SK-N-MC (cell line): ENCODE results near the gene NRP2.

Source experiments
- DNase-seq: peaks from one replicate; pipeline ENCODE4 v3.0.0-alpha.2; 2011; ENCODE audit warnings: low read depth, low spot score
- H3K27ac ChIP-seq: fragments of 200-600 bp; sonication (generic); 2 replicates; pipeline ENCODE4 v1.5.1; 2016; ENCODE audit warnings: mixed run types
- H3K36me3 ChIP-seq: fragments of 200-600 bp; sonication (generic); 2 replicates; pipeline ENCODE4 v1.6.1; 2017; ENCODE audit warnings: antibody characterized with exemption, low read length, mixed read lengths; ENCODE audit not compliant: insufficient read depth
- H3K4me3 ChIP-seq: fragments of 200-600 bp; sonication (generic); 2 replicates; pipeline ENCODE4 v1.5.1; 2016
- H3K9ac ChIP-seq: fragments of 200-600 bp; sonication (generic); 2 replicates; pipeline ENCODE4 v1.8.0; 2017; ENCODE audit warnings: mixed run types, mixed read lengths; ENCODE audit not compliant: insufficient read length
- H3K9me3 ChIP-seq: fragments of 200-600 bp; sonication (generic); 2 replicates; pipeline ENCODE4 v1.6.1; 2017; ENCODE audit warnings: low read depth, mild to moderate bottlenecking, antibody characterized with exemption, low read length, moderate library complexity, mixed read lengths
- EZH2 ChIP-seq: fragments of 200-600 bp; sonication (generic); IDR thresholded peaks from one replicate; pipeline ENCODE4 v1.6.1; 2017; ENCODE audit warnings: antibody characterized with exemption
- FOXP2 ChIP-seq: optimal IDR thresholded peaks from 2 replicates; pipeline ENCODE3; 2011; ENCODE audit warnings: mild to moderate bottlenecking, moderate library complexity; ENCODE audit not compliant: insufficient read depth; ENCODE audit errors: extremely low read length, control extremely low read depth
- POLR2AphosphoS5 ChIP-seq: IDR thresholded peaks from 2 replicates; pipeline ENCODE4 v1.6.1; 2012; ENCODE audit warnings: mild to moderate bottlenecking, low read depth, low read length, borderline replicate concordance

Gene NRP2

DNA sequence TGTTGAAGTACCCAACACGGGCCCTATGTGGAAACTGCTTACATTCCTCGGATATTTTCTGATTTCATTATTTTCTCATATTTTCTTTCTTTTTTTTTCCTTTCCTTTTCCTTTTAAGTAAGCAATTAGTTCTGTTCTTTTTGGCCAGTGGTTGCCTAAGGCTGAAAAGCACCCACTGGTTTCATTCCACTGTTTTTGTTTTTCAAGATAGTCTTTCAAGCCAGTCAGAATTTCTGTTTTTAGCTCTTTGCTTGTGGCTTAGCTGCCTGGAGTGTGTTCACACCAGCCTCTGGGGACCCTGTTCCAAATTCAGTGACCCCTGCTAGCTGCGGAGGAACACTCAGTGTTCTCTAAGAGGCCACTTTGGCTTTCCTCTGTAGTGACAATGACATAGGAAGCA, 73.6 kb downstream of the NRP2 start:
- no peak overlapping the region for H3K27ac ChIP-seq
- no peaks in the 10 kb centered on the region for H3K36me3 ChIP-seq
- no peak overlapping the region for H3K4me3 ChIP-seq
- TF ChIP-seq POLR2AphosphoS5: no peak
- no peaks in the 10 kb centered on the region for H3K9me3 ChIP-seq
- DNase-seq: no peak
- no peak overlapping the region for H3K9ac ChIP-seq

DNA sequence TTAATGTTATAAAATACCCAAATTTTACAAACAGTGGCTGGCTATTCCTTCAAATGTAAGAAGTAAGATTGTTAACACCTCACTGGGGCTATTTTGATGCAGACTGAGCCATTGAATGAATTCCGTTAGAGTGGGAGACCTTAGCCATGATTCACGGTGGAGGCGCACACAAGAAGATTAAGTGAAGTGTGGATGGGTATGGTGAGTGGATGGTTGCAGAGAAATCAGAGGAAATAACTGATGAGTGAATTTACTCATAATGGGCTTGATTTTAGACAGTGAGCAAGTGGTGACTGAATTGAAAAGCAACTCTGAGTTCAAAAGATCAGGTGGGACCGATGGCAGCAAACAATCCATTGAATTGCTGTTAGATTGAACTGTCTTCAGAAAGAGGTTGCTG, 75.0 kb downstream of the NRP2 start:
- TF ChIP-seq FOXP2 (no peak), EZH2 (no peak), POLR2AphosphoS5 (no peak)
- no peak for DNase-seq
- H3K27ac ChIP-seq: no peak overlapping the region
- no peak overlapping the region for H3K4me3 ChIP-seq
- H3K36me3 ChIP-seq: no peaks in the 10 kb centered on the region
- H3K9ac ChIP-seq: no peak overlapping the region
- no peaks in the 10 kb centered on the region for H3K9me3 ChIP-seq

DNA sequence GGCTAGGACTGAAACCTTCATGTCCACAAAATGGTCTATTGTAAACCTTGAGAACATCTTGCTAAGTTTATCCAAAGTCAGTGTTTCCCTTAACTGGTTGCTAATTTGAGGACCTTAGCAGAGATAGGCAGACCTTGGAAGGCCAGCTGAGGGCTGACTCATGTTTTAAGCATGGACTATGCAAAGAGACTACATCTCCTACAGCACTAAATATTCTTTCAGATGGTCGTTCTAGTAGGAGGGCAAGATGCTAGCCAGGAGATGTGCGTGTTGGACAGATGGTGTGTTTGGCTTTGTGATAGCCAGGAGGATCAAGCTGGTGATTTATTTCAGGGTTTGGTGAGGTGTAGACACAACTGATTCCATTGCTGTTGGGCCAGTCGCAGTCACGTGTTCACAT, 75.8 kb downstream of the NRP2 start:
- Histone ChIP-seq H3K9me3 (no peaks in the 10 kb centered on the region), H3K27ac (no peak overlapping the region), H3K9ac (no peak overlapping the region), H3K4me3 (no peak overlapping the region), H3K36me3 (no peaks in the 10 kb centered on the region)
- no peak for DNase-seq
- TF ChIP-seq POLR2AphosphoS5: no peak
- no peak for TF ChIP-seq EZH2
- no peak for TF ChIP-seq FOXP2

DNA sequence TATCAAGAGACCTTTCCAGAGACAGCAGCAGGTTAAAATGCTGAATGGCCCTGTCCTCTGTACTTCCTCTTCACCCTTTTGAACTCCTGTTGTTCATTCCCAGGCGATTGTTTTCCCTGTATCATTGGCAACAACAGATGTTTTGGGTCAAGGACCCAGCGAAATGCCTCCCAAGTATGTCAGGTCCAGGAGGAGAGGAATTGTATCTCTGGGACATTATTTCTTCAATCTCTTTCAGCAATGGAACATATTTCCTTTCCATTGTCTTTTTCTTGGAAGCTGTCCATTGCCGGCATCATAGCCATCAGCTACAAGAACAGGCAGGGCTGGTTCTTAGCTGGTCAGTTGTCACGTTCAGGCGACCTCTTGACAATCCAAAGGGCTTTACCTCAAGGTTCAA, 76.2 kb downstream of the NRP2 start:
- Histone ChIP-seq H3K4me3 (no peak overlapping the region), H3K9ac (no peak overlapping the region), H3K9me3 (no peaks in the 10 kb centered on the region), H3K27ac (no peak overlapping the region), H3K36me3 (no peaks in the 10 kb centered on the region)
- TF ChIP-seq FOXP2 (no peak), EZH2 (no peak), POLR2AphosphoS5 (no peak)
- no peak for DNase-seq

- Histone ChIP-seq H3K9me3 (no peaks in the 10 kb centered on the region), H3K9ac (no peak overlapping the region), H3K36me3 (no peaks in the 10 kb centered on the region), H3K4me3 (no peak overlapping the region), H3K27ac (no peak overlapping the region)
- TF ChIP-seq EZH2 (no peak), FOXP2 (no peak), POLR2AphosphoS5 (no peak)
- DNase-seq: no peak
These were observed 77.0 kb downstream of the NRP2 start for GRCh38 chr2:205759257-205759656.

GRCh38 chr2:205759732-205760131, 77.4 kb downstream of the NRP2 start:
- Histone ChIP-seq H3K9ac (no peak overlapping the region), H3K4me3 (no peak overlapping the region), H3K36me3 (no peaks in the 10 kb centered on the region), H3K9me3 (no peaks in the 10 kb centered on the region), H3K27ac (no peak overlapping the region)
- DNase-seq: no peak
- TF ChIP-seq POLR2AphosphoS5 (no peak), EZH2 (no peak), FOXP2 (no peak)

- no peak for TF ChIP-seq FOXP2
- no peak for TF ChIP-seq POLR2AphosphoS5
- no peak for TF ChIP-seq EZH2
- H3K36me3 ChIP-seq: no peaks in the 10 kb centered on the region
- H3K9me3 ChIP-seq: no peaks in the 10 kb centered on the region
- no peak overlapping the region for H3K9ac ChIP-seq
- H3K4me3 ChIP-seq: no peak overlapping the region
- DNase-seq: no peak
- H3K27ac ChIP-seq: no peak overlapping the region
These were observed 77.9 kb downstream of the NRP2 start for GRCh38 chr2:205760157-205760556.

GRCh38 chr2:205761421-205761820, 79.1 kb downstream of the NRP2 start:
- Histone ChIP-seq H3K36me3 (no peaks in the 10 kb centered on the region), H3K9me3 (no peaks in the 10 kb centered on the region), H3K27ac (no peak overlapping the region), H3K4me3 (no peak overlapping the region), H3K9ac (no peak overlapping the region)
- TF ChIP-seq EZH2 (no peak), FOXP2 (no peak), POLR2AphosphoS5 (no peak)
- no peak for DNase-seq

GRCh38 chr2:205762881-205763280, 80.6 kb downstream of the NRP2 start:
- no peaks in the 10 kb centered on the region for H3K9me3 ChIP-seq
- TF ChIP-seq EZH2 (no peak), FOXP2 (no peak)
- no peak overlapping the region for H3K9ac ChIP-seq
- no peaks in the 10 kb centered on the region for H3K36me3 ChIP-seq
- H3K27ac ChIP-seq: no peak overlapping the region
- no peak for DNase-seq
- H3K4me3 ChIP-seq: no peak overlapping the region
